Measurements from ENCODE around the gene NUP155. TPM values are rescaled to one million over a fixed set of nuclear protein-coding genes. Genes with fewer than 3 reads are reported as not detected.
"Not testable (repeated sequence)": the region's sequence is repeated elsewhere in the genome, so short reads cannot be mapped to it uniquely, and the experiment has no call there.

The NUP155 gene
- 10 to 100 TPM; 21.3 to 51.2 (median 26.4) TPM for total RNA-seq
- polyA plus RNA-seq: 10 to 100 TPM; 18.7 to 24.6 TPM
- 66.8 reads per million, percentile 77 among the genes with 10 or more reads in this experiment for total RNA-seq

DNA sequence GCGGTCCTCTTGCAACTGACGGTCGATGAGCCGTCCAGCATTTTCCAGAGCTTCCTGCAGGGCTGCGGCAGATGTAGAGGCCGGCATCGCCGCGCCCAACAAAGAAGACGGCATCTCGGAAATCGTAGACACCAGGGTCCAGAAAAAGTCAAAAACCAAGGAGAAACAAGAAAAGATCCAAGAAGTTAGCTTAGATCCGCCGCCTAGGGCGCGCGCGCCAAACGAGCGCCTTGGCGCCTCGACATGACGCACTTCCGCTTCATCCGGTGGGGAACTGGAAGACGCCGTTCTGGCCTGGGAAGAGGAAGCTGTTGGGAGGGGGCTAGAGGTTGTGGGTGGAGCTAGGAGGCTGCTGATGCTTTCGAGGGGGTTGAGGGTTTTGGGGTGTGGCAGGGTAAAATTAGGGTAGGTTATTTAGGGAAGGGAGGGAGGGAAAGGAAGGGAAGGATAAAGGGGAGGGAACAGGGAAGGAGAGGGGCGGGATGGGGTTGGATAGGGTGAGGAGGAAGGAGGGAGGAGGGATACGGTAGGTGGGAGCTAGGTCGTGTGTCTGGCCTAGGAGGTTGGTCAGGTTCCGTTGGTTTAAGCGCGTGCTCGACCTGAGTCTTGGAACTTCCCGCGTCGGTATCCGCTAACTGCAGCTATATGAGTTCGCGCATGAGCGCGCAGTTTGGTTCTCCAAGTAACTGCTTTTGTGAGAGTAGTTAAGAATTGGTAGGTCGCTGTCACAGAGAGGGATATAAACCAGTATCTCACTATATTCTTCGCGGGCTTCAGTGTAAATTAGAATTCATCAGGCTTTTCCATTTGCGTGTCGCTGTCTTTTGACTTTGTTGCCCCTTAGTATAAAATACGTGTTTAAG lies at the start of gene NUP155:
Gene NUP155 (minus strand): TSS at position 243 of the 863 bp plus-strand sequence. CDS start 129 bp downstream, at position 114.
- CTCF ChIA-PET: interaction anchor here (0.7 to 1.8 kb wide), 2 partner anchors 8 to 495 kb away, joined by 3 to 8 read pairs; partner anchors contain the start of gene WDR70
- intact Hi-C loops (cut with micrococcal nuclease): loop anchor here (1.0 to 10.0 kb wide), 8 partner anchors 8 to 1220 kb away; partner anchors contain the start of genes LMBRD2 (in 2 of the 2), NIPBL (in 2 of the 2), WDR70 (in 2 of the 2) and SKP2 (in 1 of the 2)
- peak; percentile 97 for ATAC-seq
- Mint-ChIP-seq H3K4me1 (peaks cover 27 to 48% (median 36%) of the 10 kb centered on the region in 7 donors), H3K27ac (peak within 1 kb of the TSS; percentile 87 to 98 (median 96)), H3K27me3 (no peaks in the 10 kb centered on the region), H3K9me3 (no peaks in the 10 kb centered on the region), H3K36me3 (peaks cover 0 to 3% (median 0%) of the 10 kb centered on the region in 5 donors), H3K4me3 (peak within 1 kb of the TSS; percentile 92 to 99 (median 94))
- Histone ChIP-seq H3K4me3 (ENCODE audit: low read length) (peak within 1 kb of the TSS; percentile 95), H3K9me3 (ENCODE audit: control insufficient read depth in 2 of 3, low read length in 3 of 3) (no peaks in the 10 kb centered on the region), H3K4me1 (ENCODE audit: control insufficient read depth in 2 of 2, insufficient read depth in 2 of 2, low read length in 2 of 2) (peaks cover 21 to 22% of the 10 kb centered on the region in 2 donors), H3K27me3 (ENCODE audit: control insufficient read depth in 2 of 2, insufficient read depth in 2 of 2, low read length in 2 of 2) (no peaks in the 10 kb centered on the region), H3K36me3 (ENCODE audit: control insufficient read depth in 2 of 3, insufficient read depth in 3 of 3, low read length in 3 of 3) (no peaks in the 10 kb centered on the region), H3K27ac (ENCODE audit: low read depth, low read length) (peak within 1 kb of the TSS; percentile 89)
- POLR2A ChIA-PET: interaction anchor here (0.6 to 1.5 kb wide), 10 partner anchors 8 to 495 kb away, joined by 3 to 23 read pairs (median 4); partner anchors contain the start of genes NIPBL and WDR70
- DNase-seq: peak; percentile 64 to 92 (median 87)

DNA sequence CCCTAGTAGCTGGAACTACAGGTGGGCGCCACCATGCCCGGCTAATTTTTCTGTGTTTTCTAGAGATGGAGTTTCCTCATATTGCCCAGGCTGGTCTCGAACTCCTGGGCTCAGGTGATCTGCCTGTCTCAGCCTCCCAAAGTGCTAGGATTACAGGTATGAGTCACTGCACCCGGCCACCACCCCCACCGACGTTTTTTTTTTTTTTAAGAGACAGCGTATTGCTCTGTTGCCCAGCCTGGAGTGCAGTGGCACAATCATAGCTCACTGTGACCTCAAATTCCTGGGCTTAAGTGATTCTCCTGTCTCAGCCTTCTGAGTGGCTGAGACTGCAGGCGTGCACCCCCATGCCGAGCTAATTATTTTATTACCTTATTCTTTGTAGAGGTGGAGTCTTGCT lies 46.4 kb upstream of the NUP155 start:
- Mint-ChIP-seq H3K4me3 (no peak overlapping the region), H3K4me1 (peaks cover 0 to 3% (median 0%) of the 10 kb centered on the region in 7 donors), H3K27me3 (no peaks in the 10 kb centered on the region), H3K27ac (no peak overlapping the region), H3K9me3 (peaks cover 0 to 1% (median 0%) of the 10 kb centered on the region in 11 donors), H3K36me3 (peaks cover 4 to 47% (median 17%) of the 10 kb centered on the region in 5 donors)
- intact Hi-C loops (cut with micrococcal nuclease): loop anchor here in 1 of 2 donors (10.0 kb wide), 1 partner anchor 417 kb away; no protein-coding TSS in a partner anchor
- ATAC-seq (no peak), DNase-seq (no peak)
- H3K27me3 ChIP-seq (ENCODE audit: control insufficient read depth in 2 of 2, insufficient read depth in 2 of 2, low read length in 2 of 2): no peaks in the 10 kb centered on the region
- no peak overlapping the region for H3K27ac ChIP-seq (ENCODE audit: low read depth, low read length)
- CTCF ChIA-PET: no interaction called here
- H3K36me3 ChIP-seq (ENCODE audit: control insufficient read depth in 2 of 3, insufficient read depth in 3 of 3, low read length in 3 of 3): peaks cover 0 to 8% (median 0%) of the 10 kb centered on the region in 3 experiments
- POLR2A ChIA-PET: no interaction called here
- no peaks in the 10 kb centered on the region for H3K4me1 ChIP-seq (ENCODE audit: control insufficient read depth in 2 of 2, insufficient read depth in 2 of 2, low read length in 2 of 2)
- H3K4me3 ChIP-seq (ENCODE audit: low read length): no peak overlapping the region
- no peaks in the 10 kb centered on the region for H3K9me3 ChIP-seq (ENCODE audit: control insufficient read depth in 2 of 3, low read length in 3 of 3)

- H3K4me1 ChIP-seq (ENCODE audit: control insufficient read depth in 2 of 2, insufficient read depth in 2 of 2, low read length in 2 of 2); H3K9me3 Mint-ChIP-seq; H3K27ac Mint-ChIP-seq; H3K27me3 Mint-ChIP-seq; DNase-seq; H3K9me3 ChIP-seq (ENCODE audit: control insufficient read depth in 2 of 3, low read length in 3 of 3); H3K4me1 Mint-ChIP-seq; H3K27ac ChIP-seq (ENCODE audit: low read depth, low read length); H3K27me3 ChIP-seq (ENCODE audit: control insufficient read depth in 2 of 2, insufficient read depth in 2 of 2, low read length in 2 of 2); H3K4me3 Mint-ChIP-seq; CTCF ChIA-PET; H3K36me3 ChIP-seq (ENCODE audit: control insufficient read depth in 2 of 3, insufficient read depth in 3 of 3, low read length in 3 of 3); H3K4me3 ChIP-seq (ENCODE audit: low read length); ATAC-seq; POLR2A ChIA-PET: not testable (repeated sequence)
- intact Hi-C loops (cut with micrococcal nuclease): loop anchor here in 1 of 2 donors (10.0 kb wide), 1 partner anchor 419 kb away; no protein-coding TSS in a partner anchor
- H3K36me3 Mint-ChIP-seq: peaks cover 4 to 41% (median 17%) of the 10 kb centered on the region in 5 donors
Observed at GRCh38 chr5:37415456-37415855, 44.5 kb upstream of the NUP155 start.

GRCh38 chr5:37412515-37412914 lies 41.6 kb upstream of the NUP155 start:
- H3K4me1 Mint-ChIP-seq: no peaks in the 10 kb centered on the region
- no peaks in the 10 kb centered on the region for H3K27me3 ChIP-seq (ENCODE audit: control insufficient read depth in 2 of 2, insufficient read depth in 2 of 2, low read length in 2 of 2)
- no peaks in the 10 kb centered on the region for H3K9me3 ChIP-seq (ENCODE audit: control insufficient read depth in 2 of 3, low read length in 3 of 3)
- no peaks in the 10 kb centered on the region for H3K4me1 ChIP-seq (ENCODE audit: control insufficient read depth in 2 of 2, insufficient read depth in 2 of 2, low read length in 2 of 2)
- DNase-seq (no peak), ATAC-seq (no peak)
- peaks cover 0 to 26% (median 0%) of the 10 kb centered on the region in 3 experiments for H3K36me3 ChIP-seq (ENCODE audit: control insufficient read depth in 2 of 3, insufficient read depth in 3 of 3, low read length in 3 of 3)
- H3K27ac Mint-ChIP-seq: no peak overlapping the region
- no peak overlapping the region for H3K27ac ChIP-seq (ENCODE audit: low read depth, low read length)
- POLR2A ChIA-PET: interaction anchor here (0.7 to 1.0 kb wide), 2 partner anchors 14 to 16 kb away, joined by 3 read pairs; no protein-coding TSS in a partner anchor
- intact Hi-C loops (cut with micrococcal nuclease): loop anchor here in 1 of 2 donors (2.0 to 10.0 kb wide), 2 partner anchors 142 to 422 kb away; no protein-coding TSS in a partner anchor
- peaks cover 0 to 1% (median 0%) of the 10 kb centered on the region in 11 donors for H3K9me3 Mint-ChIP-seq
- no peaks in the 10 kb centered on the region for H3K27me3 Mint-ChIP-seq
- CTCF ChIA-PET: interaction anchor here (0.5 to 1.0 kb wide), 2 partner anchors 216 to 780 kb away, joined by 3 to 6 read pairs; no protein-coding TSS in a partner anchor
- H3K36me3 Mint-ChIP-seq: peaks cover 4 to 41% (median 8%) of the 10 kb centered on the region in 5 donors
- no peak overlapping the region for H3K4me3 ChIP-seq (ENCODE audit: low read length)
- H3K4me3 Mint-ChIP-seq: no peak overlapping the region

DNA sequence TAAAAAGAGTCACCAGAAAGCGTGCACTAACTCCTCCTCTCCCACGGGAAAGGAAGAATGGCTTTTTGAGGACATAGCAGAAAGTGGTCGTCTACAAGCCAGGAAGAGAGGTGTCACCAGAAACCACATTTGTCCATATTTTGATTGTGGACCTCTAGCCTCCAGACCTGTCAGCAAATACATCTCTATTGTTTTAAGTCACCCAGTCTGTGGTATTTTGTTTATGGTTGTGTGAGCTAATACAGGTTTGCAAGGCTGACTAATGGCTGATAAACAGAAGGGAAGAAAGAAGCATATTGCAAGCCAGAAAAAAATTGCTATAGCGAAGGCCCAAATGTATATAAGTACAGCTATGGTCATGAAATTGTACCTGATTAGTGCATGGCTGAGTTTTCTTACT lies 29.6 kb upstream of the NUP155 start:
- Mint-ChIP-seq H3K27ac (peak overlapping the region in 1 of 9 donors; percentile 51), H3K36me3 (peaks cover 9 to 38% (median 25%) of the 10 kb centered on the region in 5 donors), H3K27me3 (no peaks in the 10 kb centered on the region), H3K4me3 (no peak overlapping the region), H3K9me3 (no peaks in the 10 kb centered on the region), H3K4me1 (peaks cover 0 to 4% (median 0%) of the 10 kb centered on the region in 7 donors)
- POLR2A ChIA-PET: no interaction called here
- ATAC-seq (no peak), DNase-seq (no peak)
- Histone ChIP-seq H3K4me3 (ENCODE audit: low read length) (no peak overlapping the region), H3K9me3 (ENCODE audit: control insufficient read depth in 2 of 3, low read length in 3 of 3) (no peaks in the 10 kb centered on the region), H3K4me1 (ENCODE audit: control insufficient read depth in 2 of 2, insufficient read depth in 2 of 2, low read length in 2 of 2) (no peaks in the 10 kb centered on the region), H3K27ac (ENCODE audit: low read depth, low read length) (no peak overlapping the region), H3K27me3 (ENCODE audit: control insufficient read depth in 2 of 2, insufficient read depth in 2 of 2, low read length in 2 of 2) (no peaks in the 10 kb centered on the region), H3K36me3 (ENCODE audit: control insufficient read depth in 2 of 3, insufficient read depth in 3 of 3, low read length in 3 of 3) (peaks cover 0 to 23% (median 0%) of the 10 kb centered on the region in 3 experiments)
- CTCF ChIA-PET: interaction anchor here (0.8 kb wide), 1 partner anchor 530 kb away, joined by 3 read pairs; no protein-coding TSS in a partner anchor
- intact Hi-C loops (cut with micrococcal nuclease): no loop called here

- H3K27me3 ChIP-seq (ENCODE audit: control insufficient read depth in 2 of 2, insufficient read depth in 2 of 2, low read length in 2 of 2): no peaks in the 10 kb centered on the region
- H3K36me3 Mint-ChIP-seq: peaks cover 9 to 41% (median 39%) of the 10 kb centered on the region in 5 donors
- no peaks in the 10 kb centered on the region for H3K9me3 Mint-ChIP-seq
- no peak overlapping the region for H3K4me3 ChIP-seq (ENCODE audit: low read length)
- POLR2A ChIA-PET: no interaction called here
- no peaks in the 10 kb centered on the region for H3K27me3 Mint-ChIP-seq
- DNase-seq: no peak
- H3K4me3 Mint-ChIP-seq: no peak overlapping the region
- peaks cover 0 to 11% (median 4%) of the 10 kb centered on the region in 7 donors for H3K4me1 Mint-ChIP-seq
- no peak overlapping the region for H3K27ac ChIP-seq (ENCODE audit: low read depth, low read length)
- no peaks in the 10 kb centered on the region for H3K4me1 ChIP-seq (ENCODE audit: control insufficient read depth in 2 of 2, insufficient read depth in 2 of 2, low read length in 2 of 2)
- H3K9me3 ChIP-seq (ENCODE audit: control insufficient read depth in 2 of 3, low read length in 3 of 3): no peaks in the 10 kb centered on the region
- H3K36me3 ChIP-seq (ENCODE audit: control insufficient read depth in 2 of 3, insufficient read depth in 3 of 3, low read length in 3 of 3): peaks cover 0 to 45% (median 5%) of the 10 kb centered on the region in 3 experiments
- H3K27ac Mint-ChIP-seq: no peak overlapping the region
- intact Hi-C loops (cut with micrococcal nuclease): no loop called here
- CTCF ChIA-PET: no interaction called here
- no peak for ATAC-seq
Observed at GRCh38 chr5:37396352-37396751, 25.4 kb upstream of the NUP155 start.
